GM04504 (cell line): ENCODE results near the gene CIB4.

Source experiments
- DNase-seq: peaks from one replicate; pipeline ENCODE4 v3.0.0-alpha.2; 2012; ENCODE audit warnings: low read depth

The CIB4 gene

GRCh38 chr2:26607698-26608097 is 33.5 kb downstream of the CIB4 start:
- DNase-seq, result no peak

- no peak for DNase-seq
These were observed 34.3 kb downstream of the CIB4 start for GRCh38 chr2:26606847-26607190.

- no peak for DNase-seq
These were observed 34.9 kb downstream of the CIB4 start for GRCh38 chr2:26605999-26606846.

- peak; percentile 5 for DNase-seq
These were observed 35.8 kb downstream of the CIB4 start for GRCh38 chr2:26605195-26605998.

- DNase-seq, result no peak
These were observed 38.6 kb downstream of the CIB4 start for GRCh38 chr2:26602575-26602974.

GRCh38 chr2:26599387-26599786 is 41.8 kb downstream of the CIB4 start:
- DNase-seq, result no peak

GRCh38 chr2:26598996-26599373 is 42.2 kb downstream of the CIB4 start:
- DNase-seq, result no peak

GRCh38 chr2:26598336-26598995 is 42.7 kb downstream of the CIB4 start:
- DNase-seq, result no peak

GRCh38 chr2:26597197-26597596 is 44.0 kb downstream of the CIB4 start:
- DNase-seq, result no peak

GRCh38 chr2:26595146-26595545 is 46.0 kb downstream of the CIB4 start:
- no peak for DNase-seq

GRCh38 chr2:26591619-26592505 is 49.3 kb downstream of the CIB4 start:
- DNase-seq, result no peak

- no peak for DNase-seq
These were observed 50.1 kb downstream of the CIB4 start for GRCh38 chr2:26590980-26591618.

GRCh38 chr2:26590508-26590907 is 50.7 kb downstream of the CIB4 start:
- no peak for DNase-seq

- DNase-seq, result no peak
These were observed 52.6 kb downstream of the CIB4 start for GRCh38 chr2:26588576-26588975.

GRCh38 chr2:26587994-26588393 is 53.2 kb downstream of the CIB4 start:
- no peak for DNase-seq

GRCh38 chr2:26585966-26586365 is 55.2 kb downstream of the CIB4 start:
- no peak for DNase-seq

GRCh38 chr2:26585100-26585499 is 56.1 kb downstream of the CIB4 start:
- DNase-seq, result no peak

- no peak for DNase-seq
These were observed 56.5 kb downstream of the CIB4 start for GRCh38 chr2:26584656-26585055.

- no peak for DNase-seq
These were observed 57.0 kb downstream of the CIB4 start for GRCh38 chr2:26584191-26584590.

GRCh38 chr2:26583381-26583911 is 57.7 kb downstream of the CIB4 start:
- no peak for DNase-seq

- DNase-seq, result no peak
These were observed 58.3 kb downstream of the CIB4 start for GRCh38 chr2:26582890-26583289.
